ENCODE results near the gene FBLN5. TPM values are rescaled to one million over a fixed set of nuclear protein-coding genes. Genes with fewer than 3 reads are reported as not detected.

Gene FBLN5
- total and polyA plus RNA-seq, 2 of the 4 experiments (the other 2 are of a cell fraction), result 10.6 to 76.4 TPM

DNA sequence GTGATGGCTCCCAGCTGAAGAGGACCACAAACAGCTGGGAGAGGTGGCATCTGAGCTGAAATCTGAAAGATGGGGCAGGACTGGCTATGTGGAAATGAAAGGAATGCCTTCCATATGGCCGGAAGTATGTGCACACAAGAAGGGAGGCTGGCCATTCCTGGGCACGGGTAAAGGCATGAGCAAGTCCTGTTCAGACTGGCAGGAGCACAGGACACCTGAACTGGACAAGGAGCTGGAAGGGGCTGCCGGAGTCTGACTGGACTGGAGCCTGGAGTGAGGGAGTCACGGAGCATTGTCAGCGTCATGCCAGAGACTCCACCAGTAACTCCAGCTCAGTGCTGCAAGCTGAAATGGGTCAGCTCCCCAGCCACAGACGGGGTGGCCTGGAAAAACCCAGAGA is 68.3 kb downstream of the FBLN5 start:
- Histone ChIP-seq H3K79me1 (ENCODE audit: low read depth in 1 of 2, low read length in 2 of 2) (no peaks in the 10 kb centered on the region), H3K4ac (ENCODE audit: low read depth, low read length) (no peak overlapping the region), H2BK120ac (ENCODE audit: low read depth, low read length) (no peak overlapping the region), H3K23ac (ENCODE audit: low read depth, low read length) (no peak overlapping the region), H2AK5ac (ENCODE audit: low read depth, low read length) (no peak overlapping the region), H3K27me3 (ENCODE audit: control insufficient read depth, insufficient read depth, low read length) (no peaks in the 10 kb centered on the region), H4K20me1 (ENCODE audit: insufficient read depth, low read length) (no peaks in the 10 kb centered on the region), H3K18ac (ENCODE audit: low read depth, low read length) (no peak overlapping the region), H4K5ac (ENCODE audit: low read depth, low read length) (no peak overlapping the region), H3K9ac (ENCODE audit: low read depth, low read length) (no peak overlapping the region), H3K4me2 (ENCODE audit: low read depth, low read length) (no peak overlapping the region), H3K9me1 (ENCODE audit: insufficient read depth, low read length) (0 out of 2 replicates have a peak, but pooled peaks cover 11% of the 10 kb centered on the region), H4K8ac (ENCODE audit: low read depth in 2 of 2, low read length in 2 of 2) (no peak overlapping the region), H2AK9ac (replicated peaks; ENCODE audit: low read depth, low read length, poor library complexity) (no peak overlapping the region), H3K36me3 (ENCODE audit: control insufficient read depth, insufficient read depth, low read length) (peaks cover 67% of the 10 kb centered on the region), H2BK15ac (ENCODE audit: low read depth, low read length) (no peak overlapping the region), H2BK5ac (ENCODE audit: low read depth, low read length, poor library complexity, severe bottlenecking) (no peak overlapping the region), H4K91ac (ENCODE audit: insufficient read depth, low read depth, low read length) (no peak overlapping the region), H3K56ac (ENCODE audit: extremely low read depth, insufficient read depth, low read length) (no peak overlapping the region), H3K14ac (replicated peaks; ENCODE audit: low read depth, low read length) (no peak overlapping the region), H3K4me1 (ENCODE audit: control insufficient read depth, insufficient read depth, low read length) (no peaks in the 10 kb centered on the region), H3K9me3 (ENCODE audit: control insufficient read depth, insufficient read depth, low read length) (no peaks in the 10 kb centered on the region), H2BK20ac (ENCODE audit: low read depth, low read length) (no peak overlapping the region), H2AFZ (replicated peaks; ENCODE audit: low read length, poor library complexity) (no peak overlapping the region), H3K27ac (ENCODE audit: insufficient read depth, low read length) (no peak overlapping the region), H3K4me3 (ENCODE audit: insufficient read depth, low read depth, low read length) (no peak overlapping the region)
- in situ Hi-C loops (cut with MboI; ENCODE audit: low sequenced_read_pairs), result no loop called here
- DNase-seq, result no peak
- whole genome bisulfite sequencing, 2 experiments (ENCODE audit: extremely low coverage in 2 of 2, insufficient read length in 1 of 2), result 75% methylated on average over 4 of the region's 6 CpGs; no CpG with 5 or more reads in 1 of the 2 experiments
- ChIA-PET POLR2A (ENCODE audit: unreplicated experiment) (interaction anchor here (0.6 kb wide), 1 partner anchor 203 kb away, joined by 4 read pairs; no protein-coding TSS in a partner anchor), CTCF (interaction anchor here (0.6 kb wide), 1 partner anchor 32 kb away, joined by 3 read pairs; no protein-coding TSS in a partner anchor)
- intact Hi-C loops (cut with micrococcal nuclease), result no loop called here
- dilution Hi-C loops (cut with HindIII; ENCODE audit: low sequenced_read_pairs, unreplicated experiment), result no loop called here
- no peak for ATAC-seq (ENCODE audit: low read depth)
- BruUV-seq (replicated peaks), result no TSS peak
- TF ChIP-seq, protein P1, sequence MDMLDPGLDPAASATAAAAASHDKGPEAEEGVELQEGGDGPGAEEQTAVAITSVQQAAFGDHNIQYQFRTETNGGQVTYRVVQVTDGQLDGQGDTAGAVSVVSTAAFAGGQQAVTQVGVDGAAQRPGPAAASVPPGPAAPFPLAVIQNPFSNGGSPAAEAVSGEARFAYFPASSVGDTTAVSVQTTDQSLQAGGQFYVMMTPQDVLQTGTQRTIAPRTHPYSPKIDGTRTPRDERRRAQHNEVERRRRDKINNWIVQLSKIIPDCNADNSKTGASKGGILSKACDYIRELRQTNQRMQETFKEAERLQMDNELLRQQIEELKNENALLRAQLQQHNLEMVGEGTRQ (IDR thresholded peaks at IDR 0.05; ENCODE audit: low read depth, low read length), result no peak
- no peak for TF ChIP-seq CEBPB (IDR thresholded peaks at IDR 0.05; ENCODE audit: low read depth, low read length)
- no peak for TF ChIP-seq BHLHE40 (IDR thresholded peaks at IDR 0.05; ENCODE audit: low read depth, low read length)
- no peak for TF ChIP-seq FOS (IDR thresholded peaks at IDR 0.05; ENCODE audit: low read depth, low read length)
- TF ChIP-seq RAD21 (IDR thresholded peaks at IDR 0.05; ENCODE audit: low read length), result no peak
- no peak for TF ChIP-seq RFX5 (IDR thresholded peaks at IDR 0.05; ENCODE audit: low read depth, low read length)
- TF ChIP-seq NFE2L2 (IDR thresholded peaks at IDR 0.05; ENCODE audit: low read depth, low read length), result no peak
- TF ChIP-seq, protein P2, sequence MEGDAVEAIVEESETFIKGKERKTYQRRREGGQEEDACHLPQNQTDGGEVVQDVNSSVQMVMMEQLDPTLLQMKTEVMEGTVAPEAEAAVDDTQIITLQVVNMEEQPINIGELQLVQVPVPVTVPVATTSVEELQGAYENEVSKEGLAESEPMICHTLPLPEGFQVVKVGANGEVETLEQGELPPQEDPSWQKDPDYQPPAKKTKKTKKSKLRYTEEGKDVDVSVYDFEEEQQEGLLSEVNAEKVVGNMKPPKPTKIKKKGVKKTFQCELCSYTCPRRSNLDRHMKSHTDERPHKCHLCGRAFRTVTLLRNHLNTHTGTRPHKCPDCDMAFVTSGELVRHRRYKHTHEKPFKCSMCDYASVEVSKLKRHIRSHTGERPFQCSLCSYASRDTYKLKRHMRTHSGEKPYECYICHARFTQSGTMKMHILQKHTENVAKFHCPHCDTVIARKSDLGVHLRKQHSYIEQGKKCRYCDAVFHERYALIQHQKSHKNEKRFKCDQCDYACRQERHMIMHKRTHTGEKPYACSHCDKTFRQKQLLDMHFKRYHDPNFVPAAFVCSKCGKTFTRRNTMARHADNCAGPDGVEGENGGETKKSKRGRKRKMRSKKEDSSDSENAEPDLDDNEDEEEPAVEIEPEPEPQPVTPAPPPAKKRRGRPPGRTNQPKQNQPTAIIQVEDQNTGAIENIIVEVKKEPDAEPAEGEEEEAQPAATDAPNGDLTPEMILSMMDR (conservative IDR thresholded peaks at IDR 0.05; ENCODE audit: low read depth, low read length), result no peak
- no peak for TF ChIP-seq RCOR1 (IDR thresholded peaks at IDR 0.05; ENCODE audit: insufficient replicate concordance, low read length)
- TF ChIP-seq MAZ (IDR thresholded peaks at IDR 0.05; ENCODE audit: borderline replicate concordance, low read depth, low read length), result no peak

All from IMR-90 (cell line).